ENCODE data around the gene PTPRE. TPM values are rescaled to one million over a fixed set of nuclear protein-coding genes. Genes with fewer than 3 reads are reported as not detected.

The PTPRE gene
- total and polyA plus RNA-seq, 4 donors: 1.5 to 12.5 (median 3.7) TPM

- Histone ChIP-seq H3K9me3 (ENCODE audit: control insufficient read depth in 4 of 4, low read length in 3 of 4) (no peaks in the 10 kb centered on the region), H3K4me1 (ENCODE audit: control insufficient read depth in 4 of 4, insufficient read depth in 4 of 4, low read length in 3 of 4) (peaks cover 0 to 3% (median 0%) of the 10 kb centered on the region in 4 donors), H3K36me3 (ENCODE audit: control insufficient read depth in 4 of 4, insufficient read depth in 3 of 4, low read depth in 1 of 4, low read length in 3 of 4) (no peaks in the 10 kb centered on the region), H3K27ac (ENCODE audit: low read depth in 1 of 2, low read length in 2 of 2) (no peak overlapping the region), H3K4me3 (ENCODE audit: low read depth in 1 of 3, low read length in 3 of 3) (no peak overlapping the region), H3K27me3 (ENCODE audit: control insufficient read depth in 4 of 4, insufficient read depth in 4 of 4, low read length in 3 of 4) (no peaks in the 10 kb centered on the region), H3K9ac (ENCODE audit: low read depth in 1 of 2, low read length in 2 of 2) (no peak overlapping the region)
- no peak for TF ChIP-seq SP1 (IDR thresholded peaks at IDR 0.05)
- no peak for TF ChIP-seq MAX (IDR thresholded peaks at IDR 0.05)
- TF ChIP-seq TAF1 (conservative IDR thresholded peaks at IDR 0.05): no peak
- TF ChIP-seq HNF4A (conservative IDR thresholded peaks at IDR 0.05): no peak
- no peak for TF ChIP-seq YY1 (IDR thresholded peaks at IDR 0.05)
- TF ChIP-seq HNF4G (IDR thresholded peaks at IDR 0.05): no peak
- 76% methylated on average over 12 of the region's 12 CpGs for WGBS
- no peak for DNase-seq (ENCODE audit: low spot score)
These were observed 65.2 kb downstream of the PTPRE start for GRCh38 chr10:127971963-127972615.

- no peak overlapping the region for H3K9ac ChIP-seq (ENCODE audit: low read depth in 1 of 2, low read length in 2 of 2)
- no peak overlapping the region for H3K4me3 ChIP-seq (ENCODE audit: low read depth in 1 of 3, low read length in 3 of 3)
- no peaks in the 10 kb centered on the region for H3K36me3 ChIP-seq (ENCODE audit: control insufficient read depth in 4 of 4, insufficient read depth in 3 of 4, low read depth in 1 of 4, low read length in 3 of 4)
- H3K27me3 ChIP-seq (ENCODE audit: control insufficient read depth in 4 of 4, insufficient read depth in 4 of 4, low read length in 3 of 4): no peaks in the 10 kb centered on the region
- 93% methylated on average over 4 of the region's 4 CpGs for WGBS
- DNase-seq (ENCODE audit: low spot score): no peak
- TF ChIP-seq FOXA2 (IDR thresholded peaks at IDR 0.05) (no peak), JUND (IDR thresholded peaks at IDR 0.05) (no peak), RXRA (IDR thresholded peaks at IDR 0.05) (no peak)
- H3K27ac ChIP-seq (ENCODE audit: low read depth in 1 of 2, low read length in 2 of 2): no peak overlapping the region
- peaks cover 0 to 3% (median 1%) of the 10 kb centered on the region in 4 donors for H3K4me1 ChIP-seq (ENCODE audit: control insufficient read depth in 4 of 4, insufficient read depth in 4 of 4, low read length in 3 of 4)
- no peaks in the 10 kb centered on the region for H3K9me3 ChIP-seq (ENCODE audit: control insufficient read depth in 4 of 4, low read length in 3 of 4)
These were observed 66.0 kb downstream of the PTPRE start for GRCh38 chr10:127972751-127973357.

- H3K27ac ChIP-seq (ENCODE audit: low read depth in 1 of 2, low read length in 2 of 2): no peak overlapping the region
- peaks cover 0 to 2% (median 0%) of the 10 kb centered on the region in 4 donors for H3K4me1 ChIP-seq (ENCODE audit: control insufficient read depth in 4 of 4, insufficient read depth in 4 of 4, low read length in 3 of 4)
- H3K9me3 ChIP-seq (ENCODE audit: control insufficient read depth in 4 of 4, low read length in 3 of 4): no peaks in the 10 kb centered on the region
- H3K9ac ChIP-seq (ENCODE audit: low read depth in 1 of 2, low read length in 2 of 2): no peak overlapping the region
- TF ChIP-seq NR2F2 (IDR thresholded peaks at IDR 0.05) (peak; percentile 36), HNF4A (conservative IDR thresholded peaks at IDR 0.05) (no peak), JUND (IDR thresholded peaks at IDR 0.05) (no peak), TAF1 (conservative IDR thresholded peaks at IDR 0.05) (no peak), HNF4G (IDR thresholded peaks at IDR 0.05) (no peak), GABPA (IDR thresholded peaks at IDR 0.05 in 1 of 2, conservative IDR thresholded peaks at IDR 0.05 in 1 of 2) (no peak)
- H3K36me3 ChIP-seq (ENCODE audit: control insufficient read depth in 4 of 4, insufficient read depth in 3 of 4, low read depth in 1 of 4, low read length in 3 of 4): no peaks in the 10 kb centered on the region
- H3K27me3 ChIP-seq (ENCODE audit: control insufficient read depth in 4 of 4, insufficient read depth in 4 of 4, low read length in 3 of 4): no peaks in the 10 kb centered on the region
- WGBS: 65% methylated on average over 10 of the region's 10 CpGs
- DNase-seq (ENCODE audit: low spot score): no peak
- H3K4me3 ChIP-seq (ENCODE audit: low read depth in 1 of 3, low read length in 3 of 3): no peak overlapping the region
These were observed 66.9 kb downstream of the PTPRE start for GRCh38 chr10:127973791-127974311.

- no peak overlapping the region for H3K4me3 ChIP-seq (ENCODE audit: low read depth in 1 of 3, low read length in 3 of 3)
- DNase-seq (ENCODE audit: low spot score): no peak
- no peak overlapping the region for H3K9ac ChIP-seq (ENCODE audit: low read depth in 1 of 2, low read length in 2 of 2)
- H3K9me3 ChIP-seq (ENCODE audit: control insufficient read depth in 4 of 4, low read length in 3 of 4): peaks cover 0 to 2% (median 2%) of the 10 kb centered on the region in 4 donors
- TF ChIP-seq RAD21 (IDR thresholded peaks at IDR 0.05): no peak
- TF ChIP-seq SP1 (IDR thresholded peaks at IDR 0.05): no peak
- TF ChIP-seq HNF4A (conservative IDR thresholded peaks at IDR 0.05): no peak
- no peak for TF ChIP-seq HNF4G (IDR thresholded peaks at IDR 0.05)
- no peak for TF ChIP-seq JUND (IDR thresholded peaks at IDR 0.05)
- peaks cover 0 to 2% (median 0%) of the 10 kb centered on the region in 4 donors for H3K4me1 ChIP-seq (ENCODE audit: control insufficient read depth in 4 of 4, insufficient read depth in 4 of 4, low read length in 3 of 4)
- no peak overlapping the region for H3K27ac ChIP-seq (ENCODE audit: low read depth in 1 of 2, low read length in 2 of 2)
- H3K36me3 ChIP-seq (ENCODE audit: control insufficient read depth in 4 of 4, insufficient read depth in 3 of 4, low read depth in 1 of 4, low read length in 3 of 4): no peaks in the 10 kb centered on the region
- H3K27me3 ChIP-seq (ENCODE audit: control insufficient read depth in 4 of 4, insufficient read depth in 4 of 4, low read length in 3 of 4): no peaks in the 10 kb centered on the region
- 82% methylated on average over 9 of the region's 9 CpGs for WGBS
These were observed 68.0 kb downstream of the PTPRE start for GRCh38 chr10:127974911-127975310.

Data from liver (tissue), 9 donors.